Neural cell (in vitro differentiated cells): ENCODE measurements around the gene ZMYND19.

Experiments used
- CTCF ChIP-seq: fragments of 450-650 bp; IDR thresholded peaks from 2 replicates; pipeline ENCODE4 v1.5.1; 2014; ENCODE audit warnings: antibody characterized with exemption, mild to moderate bottlenecking, moderate library complexity; ENCODE audit not compliant: poor library complexity, severe bottlenecking
- EP300 ChIP-seq: fragments of 450-650 bp; conservative IDR thresholded peaks from 2 replicates; pipeline ENCODE4 v1.6.1; 2014; ENCODE audit warnings: antibody characterized with exemption, mild to moderate bottlenecking, moderate library complexity; ENCODE audit not compliant: poor library complexity, severe bottlenecking
- EZH2 ChIP-seq: fragments of 200-600, 300-800 bp; shearing (Covaris generic), sonication (generic); IDR thresholded peaks from 2 replicates; pipeline ENCODE4 v1.6.1; 2014; ENCODE audit warnings: antibody characterized with exemption, low read length, borderline replicate concordance, mild to moderate bottlenecking; ENCODE audit not compliant: insufficient read depth, poor library complexity, severe bottlenecking
- MXI1 ChIP-seq: fragments of 450-650 bp; conservative IDR thresholded peaks from 2 replicates; pipeline ENCODE4 v1.6.1; 2014; ENCODE audit warnings: antibody characterized with exemption, mild to moderate bottlenecking; ENCODE audit not compliant: poor library complexity, severe bottlenecking
- POLR2AphosphoS5 ChIP-seq: IDR thresholded peaks from 2 replicates; pipeline ENCODE4 v1.6.1; 2012
- RAD21 ChIP-seq: fragments of 450-650 bp; conservative IDR thresholded peaks from 2 replicates; pipeline ENCODE4 v1.6.1; 2014; ENCODE audit warnings: antibody characterized with exemption, mild to moderate bottlenecking, moderate library complexity

- TF ChIP-seq CTCF (no peak), EZH2 (no peak), EP300 (no peak), RAD21 (no peak), MXI1 (no peak), POLR2AphosphoS5 (no peak)
These were observed 42.4 kb downstream of the ZMYND19 start for GRCh38 chr9:137547687-137548543.
